Endodermal cell (in vitro differentiated cells): ENCODE results near the gene STAB1. TPM values are rescaled to one million over a fixed set of nuclear protein-coding genes. Genes with fewer than 3 reads are reported as not detected.

Source experiments
- DNase-seq: peaks from one replicate; pipeline ENCODE4 v3.0.0-alpha.2; 2017
- H3K27ac ChIP-seq: 2 replicates; pipeline ENCODE4 v1.5.1; 2013; ENCODE audit warnings: mild to moderate bottlenecking, low read depth, low read length, moderate library complexity
- H3K27me3 ChIP-seq: 2 replicates; pipeline ENCODE4 v1.6.1; 2013; ENCODE audit warnings: mild to moderate bottlenecking, low read length, moderate library complexity; ENCODE audit not compliant: insufficient read depth, control insufficient read depth, poor library complexity, severe bottlenecking
- H3K36me3 ChIP-seq: 2 replicates; pipeline ENCODE4 v1.7.0; 2013; ENCODE audit warnings: mild to moderate bottlenecking, low read length, moderate library complexity; ENCODE audit not compliant: control insufficient read depth, insufficient read depth
- H3K4me1 ChIP-seq: one replicate; pipeline ENCODE4 v1.7.0; 2013; ENCODE audit warnings: low read length; ENCODE audit not compliant: control insufficient read depth, insufficient read depth
- H3K4me3 ChIP-seq: 2 replicates; pipeline ENCODE4 v1.5.1; 2013; ENCODE audit warnings: mild to moderate bottlenecking, low read length, moderate library complexity
- H3K9ac ChIP-seq: 2 replicates; pipeline ENCODE4 v1.6.1; 2013; ENCODE audit warnings: mild to moderate bottlenecking, low read length, moderate library complexity; ENCODE audit not compliant: poor library complexity, severe bottlenecking; ENCODE audit errors: extremely low read depth
- H3K9me3 ChIP-seq: 2 replicates; pipeline ENCODE4 v1.6.1; 2013; ENCODE audit warnings: mild to moderate bottlenecking, low read length, moderate library complexity; ENCODE audit not compliant: control insufficient read depth
- H3K27ac Mint-ChIP-seq: 2 replicates; pipeline ENCODE4 v1.8.0; 2020; ENCODE audit warnings: mixed read lengths
- H3K27me3 Mint-ChIP-seq: 2 replicates; pipeline ENCODE4 v1.8.0; 2021; ENCODE audit warnings: mild to moderate bottlenecking, mixed read lengths; ENCODE audit not compliant: insufficient read depth
- H3K36me3 Mint-ChIP-seq: 2 replicates; pipeline ENCODE4 v1.8.0; 2020; ENCODE audit warnings: low read depth, mixed read lengths
- H3K4me1 Mint-ChIP-seq: 2 replicates; pipeline ENCODE4 v1.8.0; 2020; ENCODE audit warnings: mixed read lengths
- H3K4me3 Mint-ChIP-seq: 2 replicates; pipeline ENCODE4 v1.8.0; 2020; ENCODE audit warnings: mild to moderate bottlenecking, moderate library complexity, mixed read lengths
- H3K9me3 Mint-ChIP-seq: 2 replicates; pipeline ENCODE4 v1.8.0; 2020; ENCODE audit warnings: mild to moderate bottlenecking, mixed read lengths
- CTCF ChIP-seq: fragments of 200-600 bp; sonication (generic); conservative IDR thresholded peaks from 2 replicates; pipeline ENCODE4 v1.5.0; 2021; ENCODE audit warnings: antibody characterized with exemption, mild to moderate bottlenecking
- WGBS, 2 experiments: methylation state at CpG; one replicate each; pipeline versions ENCODE4 v1.1.5 to v1.1.7; 2013; ENCODE audit warnings: missing lambda C conversion rate in 2 of 2, mixed read lengths in 1 of 2; ENCODE audit not compliant: insufficient coverage in 1 of 2, insufficient read length in 1 of 2; 5-methylcytosine and 5-hydroxymethylcytosine counted together
- total RNA-seq, 2 donors: library from RNA; stranded (reverse); fragmentation: NEBNext Ultra II Directional in 1 of 2; extraction: Animal tissue kit (Norgen Biotek cat#: 25700) in 1 of 2; gene quantifications; 2 replicates in 1 of 2; 3 replicates in 1 of 2; pipeline ENCODE4 v1.2.1, GENCODE V29; 2021

The STAB1 gene
- total RNA-seq, 2 donors from 2014 or later = 0.24 to 0.55 TPM

- no peaks in the 10 kb centered on the region for H3K27me3 ChIP-seq
- H3K4me1 ChIP-seq = no peaks in the 10 kb centered on the region
- H3K4me1 Mint-ChIP-seq = no peaks in the 10 kb centered on the region
- peaks cover 82% of the 10 kb centered on the region for H3K36me3 ChIP-seq
- peaks cover 56% of the 10 kb centered on the region for H3K36me3 Mint-ChIP-seq
- H3K9me3 Mint-ChIP-seq = no peaks in the 10 kb centered on the region
- 96% methylated on average over 4 of the region's 5 CpGs; no CpG with 5 or more reads in 1 of the 2 experiments for WGBS, 2 experiments
- H3K9me3 ChIP-seq = no peaks in the 10 kb centered on the region
- H3K4me3 ChIP-seq = no peak overlapping the region
- no peak overlapping the region for H3K4me3 Mint-ChIP-seq
- no peak for TF ChIP-seq CTCF
- no peak for DNase-seq
- no peaks in the 10 kb centered on the region for H3K27me3 Mint-ChIP-seq
- peak overlapping the region; percentile 65 for H3K27ac Mint-ChIP-seq
- H3K9ac ChIP-seq = no peak overlapping the region
- no peak overlapping the region for H3K27ac ChIP-seq
Measured at GRCh38 chr3:52558436-52558835, 63.3 kb downstream of the STAB1 start.

GRCh38 chr3:52561028-52561747, 66.0 kb downstream of the STAB1 start:
- no peaks in the 10 kb centered on the region for H3K4me1 Mint-ChIP-seq
- 82 to 96% methylated on average over 3 to 4 of the region's 4 CpGs for WGBS, 2 experiments

GRCh38 chr3:52563984-52564383, 68.8 kb downstream of the STAB1 start:
- H3K27ac ChIP-seq = no peak overlapping the region
- no peaks in the 10 kb centered on the region for H3K9me3 ChIP-seq
- TF ChIP-seq CTCF = no peak
- Mint-ChIP-seq H3K27ac (no peak overlapping the region), H3K4me1 (no peaks in the 10 kb centered on the region), H3K4me3 (no peak overlapping the region), H3K9me3 (no peaks in the 10 kb centered on the region), H3K27me3 (no peaks in the 10 kb centered on the region), H3K36me3 (peaks cover 46% of the 10 kb centered on the region)
- 95 to 100% methylated on average over 1 to 2 of the region's 2 CpGs for WGBS, 2 experiments
- no peak overlapping the region for H3K9ac ChIP-seq
- no peak for DNase-seq
- no peak overlapping the region for H3K4me3 ChIP-seq
- H3K4me1 ChIP-seq = no peaks in the 10 kb centered on the region
- no peaks in the 10 kb centered on the region for H3K27me3 ChIP-seq
- peaks cover 71% of the 10 kb centered on the region for H3K36me3 ChIP-seq

More at GRCh38 chr3:52561028-52561747, 66.0 kb downstream of the STAB1 start:
- Histone ChIP-seq H3K9ac (no peak overlapping the region), H3K9me3 (no peaks in the 10 kb centered on the region), H3K27me3 (no peaks in the 10 kb centered on the region), H3K4me3 (no peak overlapping the region), H3K4me1 (no peaks in the 10 kb centered on the region), H3K36me3 (peaks cover 71% of the 10 kb centered on the region), H3K27ac (no peak overlapping the region)
- Mint-ChIP-seq H3K36me3 (peaks cover 45% of the 10 kb centered on the region), H3K27me3 (no peaks in the 10 kb centered on the region), H3K4me3 (no peak overlapping the region), H3K9me3 (no peaks in the 10 kb centered on the region), H3K27ac (peak overlapping the region; percentile 67)
- TF ChIP-seq CTCF = no peak
- DNase-seq = no peak
